ENCODE results near the gene ADGRL3. TPM values are rescaled to one million over a fixed set of nuclear protein-coding genes. Genes with fewer than 3 reads are reported as not detected.
"Not testable (repeated sequence)": the region's sequence is repeated elsewhere in the genome, so short reads cannot be mapped to it uniquely, and the experiment has no call there.

Gene ADGRL3
- total RNA-seq, 1 donor from 2014 or later: 18.7 TPM

DNA sequence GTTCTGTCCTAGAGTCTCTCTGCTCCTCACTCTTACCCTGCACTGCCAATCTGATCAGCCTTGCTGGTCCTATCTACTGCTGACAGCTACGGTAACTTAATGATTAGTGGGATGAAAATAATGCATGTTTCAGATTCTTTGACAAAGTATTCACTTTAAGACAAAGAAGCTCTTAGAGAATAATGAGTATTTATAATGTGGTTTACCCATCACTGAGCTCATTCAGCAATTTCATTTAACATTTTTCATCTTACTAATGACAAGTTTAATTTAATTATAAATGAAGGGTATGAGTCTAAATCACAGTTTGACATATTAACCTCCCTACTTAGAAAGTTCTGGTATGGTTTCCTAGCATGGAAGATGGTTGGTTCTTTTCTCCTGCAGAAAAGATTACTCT, 428.2 kb downstream of the ADGRL3 start:
- Mint-ChIP-seq H3K4me3 (ENCODE audit: unreplicated experiment) (no peak overlapping the region), H3K4me1 (ENCODE audit: unreplicated experiment) (no peaks in the 10 kb centered on the region), H3K27me3 (ENCODE audit: unreplicated experiment) (no peaks in the 10 kb centered on the region), H3K9me3 (ENCODE audit: unreplicated experiment) (peaks cover 5% of the 10 kb centered on the region), H3K27ac (ENCODE audit: unreplicated experiment) (no peak overlapping the region), H3K36me3 (ENCODE audit: unreplicated experiment) (peaks cover 2% of the 10 kb centered on the region)
- no peak for DNase-seq (ENCODE audit: extremely low spot score, unreplicated experiment)
- no peak for TF ChIP-seq CTCF (IDR thresholded peaks at IDR 0.05)

GRCh38 chr4:61628727-61629126, 428.6 kb downstream of the ADGRL3 start:
- no peak for DNase-seq (ENCODE audit: extremely low spot score, unreplicated experiment)
- no peak for TF ChIP-seq CTCF (IDR thresholded peaks at IDR 0.05)
- peaks cover 5% of the 10 kb centered on the region for H3K9me3 Mint-ChIP-seq (ENCODE audit: unreplicated experiment)
- no peak overlapping the region for H3K4me3 Mint-ChIP-seq (ENCODE audit: unreplicated experiment)
- H3K27me3 Mint-ChIP-seq (ENCODE audit: unreplicated experiment): no peaks in the 10 kb centered on the region
- peaks cover 2% of the 10 kb centered on the region for H3K36me3 Mint-ChIP-seq (ENCODE audit: unreplicated experiment)
- no peak overlapping the region for H3K27ac Mint-ChIP-seq (ENCODE audit: unreplicated experiment)
- H3K4me1 Mint-ChIP-seq (ENCODE audit: unreplicated experiment): no peaks in the 10 kb centered on the region

- Mint-ChIP-seq H3K9me3 (ENCODE audit: unreplicated experiment) (peaks cover 5% of the 10 kb centered on the region), H3K27ac (ENCODE audit: unreplicated experiment) (no peak overlapping the region), H3K4me3 (ENCODE audit: unreplicated experiment) (no peak overlapping the region), H3K36me3 (ENCODE audit: unreplicated experiment) (peaks cover 2% of the 10 kb centered on the region), H3K27me3 (ENCODE audit: unreplicated experiment) (no peaks in the 10 kb centered on the region), H3K4me1 (ENCODE audit: unreplicated experiment) (no peaks in the 10 kb centered on the region)
- no peak for DNase-seq (ENCODE audit: extremely low spot score, unreplicated experiment)
- TF ChIP-seq CTCF (IDR thresholded peaks at IDR 0.05): no peak
These were observed 430.4 kb downstream of the ADGRL3 start for GRCh38 chr4:61630548-61630947.

- H3K4me3 Mint-ChIP-seq (ENCODE audit: unreplicated experiment): no peak overlapping the region
- DNase-seq (ENCODE audit: extremely low spot score, unreplicated experiment): no peak
- peaks cover 3% of the 10 kb centered on the region for H3K9me3 Mint-ChIP-seq (ENCODE audit: unreplicated experiment)
- H3K36me3 Mint-ChIP-seq (ENCODE audit: unreplicated experiment): no peaks in the 10 kb centered on the region
- peaks cover 2% of the 10 kb centered on the region for H3K4me1 Mint-ChIP-seq (ENCODE audit: unreplicated experiment)
- H3K27me3 Mint-ChIP-seq (ENCODE audit: unreplicated experiment): no peaks in the 10 kb centered on the region
- H3K27ac Mint-ChIP-seq (ENCODE audit: unreplicated experiment): no peak overlapping the region
- TF ChIP-seq CTCF (IDR thresholded peaks at IDR 0.05): no peak
These were observed 438.5 kb downstream of the ADGRL3 start for GRCh38 chr4:61638591-61638990.

DNA sequence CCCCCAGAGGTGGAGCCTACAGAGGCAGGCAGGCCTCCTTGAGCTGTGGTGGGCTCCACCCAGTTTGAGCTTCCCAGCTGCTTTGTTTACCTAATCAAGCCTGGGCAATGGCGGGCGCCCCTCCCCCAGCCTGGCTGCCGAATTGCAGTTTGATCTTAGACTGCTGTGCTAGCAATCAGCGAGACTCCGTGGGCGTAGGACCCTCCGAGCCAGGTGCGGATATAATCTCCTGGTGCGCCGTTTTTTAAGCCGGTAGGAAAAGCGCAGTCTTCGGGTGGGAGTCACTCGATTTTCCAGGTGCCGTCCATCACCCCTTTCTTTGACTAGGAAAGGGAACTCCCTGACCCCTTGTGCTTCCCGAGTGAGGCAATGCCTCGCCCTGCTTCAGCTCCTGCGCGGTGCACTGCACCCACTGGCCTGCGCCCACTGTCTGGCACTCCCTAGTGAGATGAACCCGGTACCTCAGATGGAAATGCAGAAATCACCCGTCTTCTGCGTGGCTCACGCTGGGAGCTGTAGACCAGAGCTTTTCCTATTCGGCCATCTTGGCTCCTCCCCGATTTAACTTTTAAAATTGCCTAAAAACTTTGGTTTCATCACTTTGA, 446.7 kb downstream of the ADGRL3 start:
- not testable (repeated sequence) for H3K4me1 Mint-ChIP-seq (ENCODE audit: unreplicated experiment); H3K27ac Mint-ChIP-seq (ENCODE audit: unreplicated experiment); DNase-seq (ENCODE audit: extremely low spot score, unreplicated experiment); H3K36me3 Mint-ChIP-seq (ENCODE audit: unreplicated experiment); H3K27me3 Mint-ChIP-seq (ENCODE audit: unreplicated experiment); H3K4me3 Mint-ChIP-seq (ENCODE audit: unreplicated experiment); H3K9me3 Mint-ChIP-seq (ENCODE audit: unreplicated experiment)

DNA sequence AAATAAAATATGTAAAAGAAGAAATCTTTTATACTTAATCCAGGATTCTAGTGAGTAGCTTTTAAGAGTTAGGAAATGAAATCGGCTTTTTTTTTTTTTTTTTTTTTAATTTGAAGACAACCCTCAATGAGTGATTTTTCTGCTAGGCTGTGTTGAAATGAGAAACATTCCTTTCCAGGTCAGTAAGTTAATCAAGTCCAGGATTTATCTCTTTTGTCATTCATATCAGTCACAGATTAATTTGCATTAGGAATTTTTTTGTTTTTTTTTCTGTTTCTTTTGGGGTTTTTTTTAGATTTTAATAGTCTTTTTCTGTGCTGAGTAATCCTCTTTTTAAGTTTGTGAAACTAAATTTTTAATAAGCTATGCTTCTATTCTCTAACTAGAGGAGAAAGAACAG, 448.1 kb downstream of the ADGRL3 start:
- no peak for DNase-seq (ENCODE audit: extremely low spot score, unreplicated experiment)
- peaks cover 4% of the 10 kb centered on the region for H3K9me3 Mint-ChIP-seq (ENCODE audit: unreplicated experiment)
- H3K4me1 Mint-ChIP-seq (ENCODE audit: unreplicated experiment): peaks cover 7% of the 10 kb centered on the region
- no peak overlapping the region for H3K27ac Mint-ChIP-seq (ENCODE audit: unreplicated experiment)
- no peak for TF ChIP-seq CTCF (IDR thresholded peaks at IDR 0.05)
- H3K27me3 Mint-ChIP-seq (ENCODE audit: unreplicated experiment): no peaks in the 10 kb centered on the region
- H3K36me3 Mint-ChIP-seq (ENCODE audit: unreplicated experiment): no peaks in the 10 kb centered on the region
- no peak overlapping the region for H3K4me3 Mint-ChIP-seq (ENCODE audit: unreplicated experiment)

All from osteocyte (in vitro differentiated cells).